Thoracic aorta (tissue), 2 donors: Measurements from ENCODE around the gene ACSS2. TPM values are rescaled to one million over a fixed set of nuclear protein-coding genes. Genes with fewer than 3 reads are reported as not detected.
A peak's percentile ranks its signal among the peaks of the same experiment; 100 is the strongest.

Experiments
- ATAC-seq: fragments of 150-250 bp; one replicate; pipeline ENCODE4 v1.8.0; 2017; ENCODE audit warnings: low read depth; ENCODE audit not compliant: insufficient number of reproducible peaks, low FRiP score
- DNase-seq: peaks from one replicate; pipeline ENCODE4 v3.0.0-alpha.2; 2020; ENCODE audit warnings: low spot score
- H3K27ac ChIP-seq, 2 donors: fragments of 200-600 bp; sonication (generic); 1 replicate in 1 of 2; 2 replicates in 1 of 2; pipeline ENCODE4 v1.5.1; 2016; ENCODE audit warnings: mild to moderate bottlenecking in 2 of 2, moderate library complexity in 2 of 2
- H3K27me3 ChIP-seq: fragments of 200-600 bp; sonication (generic); replicated peaks from 2 replicates; pipeline ENCODE4 v1.6.0; 2016; ENCODE audit warnings: mild to moderate bottlenecking; ENCODE audit not compliant: insufficient read depth
- H3K36me3 ChIP-seq: fragments of 200-600 bp; sonication (generic); one replicate; pipeline ENCODE4 v1.5.1; 2016
- H3K4me1 ChIP-seq, 2 donors: fragments of 200-600 bp; sonication (generic); 1 replicate in 1 of 2; 2 replicates in 1 of 2; pipeline versions ENCODE4 v1.5.1 to v1.6.0; 2016; ENCODE audit warnings: low read depth in 2 of 2, mild to moderate bottlenecking in 1 of 2; ENCODE audit not compliant: control insufficient read depth in 1 of 2
- H3K4me3 ChIP-seq: fragments of 200-600 bp; sonication (generic); 2 replicates; pipeline ENCODE4 v1.5.1; 2016; ENCODE audit warnings: mild to moderate bottlenecking
- H3K9me3 ChIP-seq: fragments of 200-600 bp; sonication (generic); 2 replicates; pipeline ENCODE4 v1.5.1; 2016
- CTCF ChIP-seq: fragments of 200-600 bp; sonication (generic); IDR thresholded peaks from one replicate; pipeline ENCODE4 v1.5.1; 2019; ENCODE audit warnings: antibody characterized with exemption
- total RNA-seq, 2 donors: library from RNA; depleted of rRNA; stranded (reverse); fragments of >200 nt; gene quantifications; one replicate each; pipeline versions ENCODE4 v1.1.0 to v1.2.3, GENCODE V29; 2016

ACSS2 gene
- total RNA-seq, 2 donors from 2014 or later: 65.9 to 95.4 TPM

GRCh38 chr20:34953960-34954359, 77.5 kb downstream of the ACSS2 start:
- no peak for TF ChIP-seq CTCF
- Histone ChIP-seq H3K27me3 (no peaks in the 10 kb centered on the region), H3K36me3 (no peaks in the 10 kb centered on the region), H3K27ac (no peak overlapping the region), H3K4me3 (no peak overlapping the region), H3K4me1 (peaks cover 8 to 16% of the 10 kb centered on the region in 2 donors), H3K9me3 (no peaks in the 10 kb centered on the region)
- ATAC-seq (no peak), DNase-seq (no peak)

- no peak for DNase-seq
Measured at GRCh38 chr20:34954904-34955230, 78.5 kb downstream of the ACSS2 start.

GRCh38 chr20:34955231-34956040, 79.0 kb downstream of the ACSS2 start, which contains the start of the genes GSS and MYH7B:
TSS of gene GSS (minus strand) at chr20:34955806. CDS start at chr20:34951852, 3,954 bp downstream.
TSS of gene MYH7B (plus strand) at chr20:34955868. CDS start at chr20:34978006, 22,138 bp downstream.
- H3K4me3 ChIP-seq: peak within 1 kb of the TSS; percentile 95
- no peaks in the 10 kb centered on the region for H3K36me3 ChIP-seq
- ATAC-seq: peak; percentile 88
- peak within 1 kb of the TSS; percentile 86 to 92 for H3K27ac ChIP-seq
- no peaks in the 10 kb centered on the region for H3K27me3 ChIP-seq
- no peaks in the 10 kb centered on the region for H3K9me3 ChIP-seq
- H3K4me1 ChIP-seq: peaks cover 8 to 16% of the 10 kb centered on the region in 2 donors
- peak; percentile 93 for DNase-seq
- peak; percentile 51 for TF ChIP-seq CTCF

More at GRCh38 chr20:34954904-34955230, 78.5 kb downstream of the ACSS2 start:
- TF ChIP-seq CTCF: no peak
- Histone ChIP-seq H3K4me3 (peak overlapping the region; percentile 95), H3K4me1 (peaks cover 8 to 16% of the 10 kb centered on the region in 2 donors), H3K27me3 (no peaks in the 10 kb centered on the region), H3K27ac (peak overlapping the region; percentile 86 to 92), H3K9me3 (no peaks in the 10 kb centered on the region), H3K36me3 (no peaks in the 10 kb centered on the region)
- no peak for ATAC-seq

GRCh38 chr20:34956041-34956458, 79.6 kb downstream of the ACSS2 start:
- H3K9me3 ChIP-seq: no peaks in the 10 kb centered on the region
- TF ChIP-seq CTCF: no peak
- H3K27me3 ChIP-seq: no peaks in the 10 kb centered on the region
- H3K27ac ChIP-seq: peak overlapping the region; percentile 86 to 92
- ATAC-seq (no peak), DNase-seq (no peak)
- H3K36me3 ChIP-seq: no peaks in the 10 kb centered on the region
- H3K4me3 ChIP-seq: peak overlapping the region; percentile 95
- peaks cover 8 to 16% of the 10 kb centered on the region in 2 donors for H3K4me1 ChIP-seq

- H3K27ac ChIP-seq: peak overlapping the region in 1 of 2 donors; percentile 86
Measured at GRCh38 chr20:34956751-34957472, 80.5 kb downstream of the ACSS2 start.

More at GRCh38 chr20:34956751-34957472, 80.5 kb downstream of the ACSS2 start:
- Histone ChIP-seq H3K4me3 (no peak overlapping the region), H3K9me3 (no peaks in the 10 kb centered on the region), H3K36me3 (no peaks in the 10 kb centered on the region), H3K4me1 (peaks cover 8 to 16% of the 10 kb centered on the region in 2 donors), H3K27me3 (no peaks in the 10 kb centered on the region)
- no peak for DNase-seq
- TF ChIP-seq CTCF: no peak
- no peak for ATAC-seq
